Subcutaneous adipose tissue (tissue), 4 donors: ENCODE data around the gene LRCOL1. TPM values are rescaled to one million over a fixed set of nuclear protein-coding genes. Genes with fewer than 3 reads are reported as not detected.

Experiments
- CTCF ChIP-seq: fragments of 450-650 bp; IDR thresholded peaks from one replicate; pipeline ENCODE4 v1.5.1; 2016; ENCODE audit warnings: low read depth, mild to moderate bottlenecking, control low read depth, antibody characterized with exemption, moderate library complexity
- total RNA-seq, 4 donors: library from RNA; depleted of rRNA; stranded (reverse); fragments of >200 nt; gene quantifications; one replicate each; pipeline ENCODE4 v1.1.0, GENCODE V29; 2016

The LRCOL1 gene
- total RNA-seq = 1 to 10 TPM in 1 of 4 donors, not detected in 3; 2.1 TPM

GRCh38 chr12:132610051-132610759, at the start of gene LRCOL1:
Gene LRCOL1 (minus strand): TSS chr12:132610582. CDS start chr12:132606251, 4,331 bp downstream.
- TF ChIP-seq CTCF = no peak

- TF ChIP-seq CTCF = no peak
These were observed 49.7 kb upstream of the LRCOL1 start for GRCh38 chr12:132660052-132660451.

GRCh38 chr12:132659146-132659545, 48.8 kb upstream of the LRCOL1 start:
- TF ChIP-seq CTCF = no peak

GRCh38 chr12:132658149-132658894, 47.9 kb upstream of the LRCOL1 start:
- TF ChIP-seq CTCF = no peak

- no peak for TF ChIP-seq CTCF
These were observed 46.8 kb upstream of the LRCOL1 start for GRCh38 chr12:132657004-132657727.

GRCh38 chr12:132653567-132654290, 43.3 kb upstream of the LRCOL1 start:
- no peak for TF ChIP-seq CTCF
